ENCODE results near the gene LRMDA.

LRMDA gene

DNA sequence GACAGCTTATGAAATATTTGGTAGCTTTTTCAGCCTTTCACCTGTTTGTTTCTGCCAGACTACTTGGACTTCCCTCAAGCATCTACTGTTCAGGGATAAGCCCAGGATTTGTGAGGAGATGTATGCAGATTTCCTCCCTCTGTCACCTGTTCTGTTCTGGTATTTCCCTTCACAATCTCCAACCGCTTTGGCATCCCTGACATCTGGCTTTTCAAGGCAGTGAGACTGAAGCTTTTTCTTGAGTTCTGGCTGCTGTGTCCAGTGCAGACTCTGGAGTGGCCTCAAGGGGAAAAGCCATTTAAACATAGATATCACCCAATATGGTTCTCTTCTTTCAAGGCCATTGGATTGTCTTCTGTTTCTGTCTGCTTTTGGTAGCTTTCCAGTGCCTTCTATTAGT lies 369.7 kb downstream of the LRMDA start:
- DNase-seq: no peak

GRCh38 chr10:75801661-75802060 lies 370.2 kb downstream of the LRMDA start:
- no peak for DNase-seq

GRCh38 chr10:75803121-75803520 lies 371.7 kb downstream of the LRMDA start:
- no peak for DNase-seq

DNA sequence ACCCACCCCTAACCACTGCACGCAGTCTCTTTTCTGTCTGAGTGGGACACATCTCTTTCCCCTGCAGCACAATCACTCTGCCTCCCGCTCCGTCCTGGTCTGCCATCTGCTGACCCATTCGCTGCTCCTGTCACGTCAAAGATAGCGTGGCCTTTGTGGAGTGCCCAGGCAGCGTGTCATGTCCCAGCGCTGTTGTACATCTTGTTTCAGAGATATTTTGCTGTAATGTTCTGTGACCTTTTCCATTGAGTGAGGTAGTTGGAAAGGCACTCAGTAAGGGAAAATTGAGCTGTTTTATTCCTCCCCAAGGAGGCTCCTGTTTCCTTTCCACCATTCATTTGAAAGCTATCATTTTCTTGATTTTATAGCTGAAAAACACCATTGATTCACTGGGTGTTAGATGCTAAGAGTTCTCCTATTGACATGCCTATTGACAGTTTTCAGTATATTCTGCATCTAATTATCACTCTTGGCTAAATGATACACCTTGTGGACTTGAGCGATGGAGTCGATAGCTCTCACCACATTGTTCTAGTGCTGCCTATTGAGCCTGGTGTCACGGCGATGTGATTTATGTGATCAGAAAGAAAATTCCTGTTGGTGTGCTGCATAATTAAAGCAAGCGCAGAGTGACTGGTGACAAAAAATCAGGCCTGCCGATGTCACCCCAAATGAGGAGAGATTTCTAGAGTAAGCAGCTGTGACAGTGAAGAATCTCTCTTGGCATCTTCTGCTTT lies 372.6 kb downstream of the LRMDA start:
- DNase-seq: no peak

DNA sequence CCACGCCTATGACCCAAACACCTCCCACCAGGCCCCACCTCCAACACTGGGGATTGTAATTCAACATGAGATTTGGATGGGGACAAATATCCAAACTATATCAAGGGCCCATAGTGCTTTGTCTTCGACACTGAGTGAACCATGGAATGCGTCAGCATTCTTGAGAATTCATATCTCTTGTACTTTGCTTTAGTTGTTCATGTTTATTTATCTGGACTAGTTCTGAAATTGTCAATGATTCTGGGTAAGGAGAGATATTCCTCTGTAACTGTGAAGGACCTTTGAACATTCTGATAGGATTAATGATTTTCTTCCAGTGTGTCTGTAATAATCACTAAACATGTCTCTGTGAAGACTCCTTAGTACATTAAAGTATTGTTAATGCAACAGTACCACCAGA lies 374.8 kb downstream of the LRMDA start:
- DNase-seq: no peak

GRCh38 chr10:75807456-75807855 lies 376.0 kb downstream of the LRMDA start:
- DNase-seq: no peak

DNA sequence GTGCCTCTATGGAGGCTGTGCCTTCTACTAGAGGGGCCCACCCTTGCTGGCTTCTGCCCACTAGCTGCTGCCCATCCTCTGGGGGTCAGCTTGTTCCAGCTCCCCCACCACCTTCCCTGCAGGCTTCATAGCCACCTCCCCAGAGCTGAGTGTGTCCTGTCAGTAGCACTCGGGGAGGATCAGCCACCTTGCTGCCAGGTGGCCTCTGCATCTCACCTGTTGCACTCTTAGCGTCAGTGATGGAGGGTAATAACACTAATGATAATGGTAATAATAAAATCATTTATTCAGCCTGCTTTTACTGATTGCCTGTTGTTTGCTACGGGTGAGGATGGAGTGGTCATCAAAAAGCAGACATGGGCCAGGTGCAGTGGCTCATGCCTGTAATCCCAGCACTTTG lies 377.6 kb downstream of the LRMDA start:
- no peak for DNase-seq

GRCh38 chr10:75814014-75814413 lies 382.6 kb downstream of the LRMDA start:
- DNase-seq: no peak

GRCh38 chr10:75815066-75815465 lies 383.6 kb downstream of the LRMDA start:
- no peak for DNase-seq

- DNase-seq: no peak
Observed at GRCh38 chr10:75817198-75817597, 385.8 kb downstream of the LRMDA start.

DNA sequence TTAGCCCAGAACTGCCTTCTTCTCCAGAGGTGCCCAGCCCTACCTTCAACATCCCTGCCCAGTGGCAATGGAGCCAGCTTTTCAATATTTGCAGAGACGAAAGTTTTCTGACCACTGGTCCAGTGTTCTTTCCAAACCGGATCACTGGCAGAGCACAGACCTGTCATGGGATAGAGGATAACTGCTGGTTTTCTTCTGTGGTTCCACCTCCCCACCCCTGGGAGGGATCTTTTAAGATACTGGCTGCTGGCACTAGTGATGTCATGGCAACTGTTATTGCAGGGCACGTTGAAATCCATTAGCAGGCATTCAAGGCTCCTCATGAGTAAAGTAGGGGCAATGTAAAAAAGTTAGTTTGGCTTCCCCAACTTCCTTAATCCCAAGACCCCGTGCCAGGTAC lies 387.1 kb downstream of the LRMDA start:
- no peak for DNase-seq

GRCh38 chr10:75825235-75825634 lies 393.8 kb downstream of the LRMDA start:
- no peak for DNase-seq

DNA sequence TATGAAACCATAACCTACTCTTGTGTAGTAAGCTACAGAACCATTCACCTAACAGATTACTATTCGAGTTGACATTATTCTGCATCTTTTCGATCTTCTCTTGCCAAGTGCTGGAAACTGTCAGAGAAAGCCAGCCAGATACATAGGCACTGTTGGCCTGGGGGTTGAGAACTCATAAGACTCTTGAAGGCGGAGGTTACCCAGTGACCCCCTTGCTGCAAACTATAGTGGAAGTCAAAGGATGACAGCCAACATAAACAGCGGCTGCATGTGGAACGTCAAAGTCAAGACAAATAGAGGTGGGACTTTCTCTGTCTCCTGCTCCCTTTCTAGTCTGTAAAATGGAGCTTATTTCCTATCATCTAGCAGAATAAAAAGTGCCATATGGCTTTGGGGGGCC lies 394.2 kb downstream of the LRMDA start:
- DNase-seq: no peak

- no peak for DNase-seq
Observed at GRCh38 chr10:75826846-75827245, 395.4 kb downstream of the LRMDA start.

- DNase-seq: no peak
Observed at GRCh38 chr10:75827587-75828021, 396.2 kb downstream of the LRMDA start.

DNA sequence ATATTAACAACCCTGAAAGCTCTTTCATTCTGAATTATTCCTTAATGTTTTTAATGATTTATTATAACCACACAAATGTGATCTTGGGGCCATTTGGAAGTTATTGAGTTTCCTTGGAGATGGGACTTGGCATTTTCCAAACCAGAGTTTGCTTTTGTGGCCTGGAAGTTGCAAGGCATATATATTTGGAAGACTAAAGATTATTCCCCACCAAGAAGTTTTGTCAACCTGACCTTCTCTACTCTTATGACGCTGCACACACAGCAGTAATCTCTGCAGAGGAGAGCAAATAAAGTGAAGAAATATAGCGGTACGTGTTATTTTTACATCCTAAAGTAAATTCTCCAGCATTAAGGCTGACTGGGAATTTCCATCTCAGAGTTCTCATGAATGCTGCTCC lies 397.0 kb downstream of the LRMDA start:
- no peak for DNase-seq

GRCh38 chr10:75836064-75836463 lies 404.6 kb downstream of the LRMDA start:
- no peak for DNase-seq

- DNase-seq: no peak
Observed at GRCh38 chr10:75838486-75838885, 407.1 kb downstream of the LRMDA start.

- DNase-seq: no peak
Observed at GRCh38 chr10:75839020-75839419, 407.6 kb downstream of the LRMDA start.

DNA sequence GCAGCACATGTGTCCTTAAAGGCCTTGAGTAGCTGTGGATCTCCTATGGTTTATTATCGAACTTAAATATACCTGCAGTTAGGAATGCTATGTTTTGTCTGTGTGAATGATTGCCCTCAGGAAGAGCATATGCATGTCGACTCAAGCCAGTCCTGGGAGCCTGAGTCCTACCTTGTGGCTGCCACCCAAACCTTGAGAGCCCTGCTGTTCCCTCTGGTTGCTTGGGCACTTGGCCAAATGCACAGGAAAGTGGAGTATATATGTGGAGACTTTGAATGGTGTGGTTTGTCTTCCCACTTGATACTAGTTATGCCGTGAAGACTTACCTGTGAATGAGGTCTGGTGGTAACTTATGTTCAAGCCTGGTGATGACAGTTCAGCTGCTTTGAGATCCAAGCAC lies 409.8 kb downstream of the LRMDA start:
- DNase-seq: no peak

DNA sequence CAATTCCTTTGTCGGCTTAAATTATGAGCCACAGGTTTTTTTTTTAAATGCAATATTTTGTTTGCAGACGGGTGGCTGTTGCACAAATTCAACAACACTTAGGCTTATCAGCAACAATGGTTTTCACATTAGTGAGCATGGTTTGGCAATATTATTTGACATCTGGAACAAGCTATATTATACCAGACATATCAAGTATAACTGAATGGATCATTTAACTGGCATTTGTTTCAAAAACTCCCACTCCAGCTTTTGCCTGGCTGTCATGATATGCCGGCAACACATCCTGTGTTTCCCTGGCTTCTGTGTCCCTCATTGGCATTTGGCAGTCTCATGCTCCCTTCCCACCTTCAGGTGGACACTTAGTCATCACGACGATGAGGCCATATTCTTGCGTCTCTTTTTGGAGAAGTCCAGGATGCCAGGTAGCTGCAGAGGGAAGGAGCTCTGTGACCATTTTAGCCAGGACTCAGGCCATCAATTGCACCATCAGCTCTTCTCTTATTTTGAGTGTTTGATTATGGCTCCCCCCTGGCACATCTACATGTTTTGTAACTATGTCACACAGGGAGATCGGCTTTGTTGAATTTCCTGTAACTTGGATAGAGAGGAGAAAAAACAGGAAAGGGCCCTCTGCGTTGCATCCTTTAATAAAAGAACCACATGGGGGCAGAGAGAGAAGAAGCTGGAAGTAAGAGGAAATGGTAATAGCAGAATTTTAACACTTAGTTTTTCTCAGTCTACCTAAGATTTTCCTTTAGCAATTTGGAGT lies 413.9 kb downstream of the LRMDA start:
- DNase-seq: no peak

DNA sequence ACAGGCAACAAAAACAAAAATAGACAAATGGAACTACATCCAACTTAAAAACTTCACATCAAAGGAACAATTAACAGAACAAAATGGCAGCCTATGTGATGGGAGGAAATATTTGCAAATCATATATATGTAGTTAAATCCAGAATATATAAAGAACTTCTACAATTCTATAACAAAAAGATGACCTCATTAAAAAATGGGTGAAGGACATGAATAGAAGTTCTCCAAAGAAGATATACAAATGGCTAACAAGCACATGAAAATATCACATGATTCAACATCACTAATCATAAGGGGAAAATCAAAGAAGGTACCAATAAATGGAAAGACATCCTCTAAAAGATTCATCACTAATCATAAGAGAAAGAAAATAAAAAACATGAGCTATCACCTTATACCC lies 416.1 kb downstream of the LRMDA start:
- DNase-seq: no peak

DNA sequence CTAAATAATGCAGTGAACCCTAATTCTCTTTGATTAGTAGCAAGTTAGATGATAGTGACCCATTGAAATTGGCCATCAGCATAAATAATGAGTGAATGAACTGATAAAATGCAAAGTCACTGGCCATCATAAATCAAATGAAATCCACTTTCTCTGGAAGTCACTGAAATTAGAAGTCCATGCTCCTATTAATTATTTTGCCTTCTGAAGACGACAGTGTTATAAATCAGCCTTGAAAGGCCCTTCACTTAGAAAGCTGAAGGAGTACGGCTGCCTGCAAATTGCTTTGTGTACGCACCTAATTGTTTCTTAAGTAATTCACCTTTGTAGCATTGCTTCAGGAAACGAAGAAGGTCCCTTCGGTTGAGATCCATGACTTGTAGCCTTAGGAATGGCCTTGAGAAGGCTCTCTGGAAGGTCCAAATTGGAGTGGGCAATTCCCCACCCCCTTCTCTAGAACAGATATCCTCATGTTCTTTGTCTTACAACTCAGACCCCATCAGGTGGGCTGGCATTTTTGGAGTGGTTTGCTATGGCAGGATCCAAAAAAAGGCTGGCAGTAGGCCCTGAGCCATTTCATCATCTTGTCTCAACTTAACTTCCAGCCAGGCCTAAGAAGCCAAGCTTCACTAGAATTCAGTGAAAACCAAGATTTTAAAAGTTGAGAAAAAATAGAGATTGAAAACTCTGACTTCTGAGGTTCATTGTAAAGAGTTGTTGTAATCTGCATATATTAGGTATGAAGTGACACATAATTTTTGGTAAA lies 420.3 kb downstream of the LRMDA start:
- DNase-seq: no peak

Data from NK-92 treated with Interleukin-12 subunit alpha and Interleukin-12 subunit beta, amount 100 ng/mL, for 24 hours (cell line).